ENCODE results near the gene OGFR.
A peak's percentile ranks its signal among the peaks of the same experiment; 100 is the strongest.

- TF ChIP-seq CTCF (IDR thresholded peaks at IDR 0.05) (no peak), POLR2AphosphoS5 (IDR thresholded peaks at IDR 0.05; ENCODE audit: insufficient read depth in 1 of 2, low read depth in 1 of 2) (peak; percentile 70 to 98), POLR2A (IDR thresholded peaks at IDR 0.05) (peak in 1 of 2 donors; percentile 92)
Observed at GRCh38 chr20:62794007-62794724, 10.5 kb upstream of the OGFR start.

Data from vagina (tissue), 2 donors.